HT-29 (cell line): ENCODE data around the gene UBE3C. TPM values are rescaled to one million over a fixed set of nuclear protein-coding genes. Genes with fewer than 3 reads are reported as not detected.
"Not testable (repeated sequence)": the region's sequence is repeated elsewhere in the genome, so short reads cannot be mapped to it uniquely, and the experiment has no call there.

Experiments used
- DNase-seq: peaks from one replicate; pipeline ENCODE4 v3.0.0-alpha.2; 2015; ENCODE audit warnings: low spot score
- total RNA-seq: library from RNA; depleted of rRNA; stranded (reverse); fragments of >200 nt; shearing (Covaris generic); gene quantifications from 2 replicates; pipeline ENCODE4 v1.2.3, GENCODE V29; 2014

The UBE3C gene
- total RNA-seq, 1 experiment from 2014 or later, result 87.7 TPM

DNA sequence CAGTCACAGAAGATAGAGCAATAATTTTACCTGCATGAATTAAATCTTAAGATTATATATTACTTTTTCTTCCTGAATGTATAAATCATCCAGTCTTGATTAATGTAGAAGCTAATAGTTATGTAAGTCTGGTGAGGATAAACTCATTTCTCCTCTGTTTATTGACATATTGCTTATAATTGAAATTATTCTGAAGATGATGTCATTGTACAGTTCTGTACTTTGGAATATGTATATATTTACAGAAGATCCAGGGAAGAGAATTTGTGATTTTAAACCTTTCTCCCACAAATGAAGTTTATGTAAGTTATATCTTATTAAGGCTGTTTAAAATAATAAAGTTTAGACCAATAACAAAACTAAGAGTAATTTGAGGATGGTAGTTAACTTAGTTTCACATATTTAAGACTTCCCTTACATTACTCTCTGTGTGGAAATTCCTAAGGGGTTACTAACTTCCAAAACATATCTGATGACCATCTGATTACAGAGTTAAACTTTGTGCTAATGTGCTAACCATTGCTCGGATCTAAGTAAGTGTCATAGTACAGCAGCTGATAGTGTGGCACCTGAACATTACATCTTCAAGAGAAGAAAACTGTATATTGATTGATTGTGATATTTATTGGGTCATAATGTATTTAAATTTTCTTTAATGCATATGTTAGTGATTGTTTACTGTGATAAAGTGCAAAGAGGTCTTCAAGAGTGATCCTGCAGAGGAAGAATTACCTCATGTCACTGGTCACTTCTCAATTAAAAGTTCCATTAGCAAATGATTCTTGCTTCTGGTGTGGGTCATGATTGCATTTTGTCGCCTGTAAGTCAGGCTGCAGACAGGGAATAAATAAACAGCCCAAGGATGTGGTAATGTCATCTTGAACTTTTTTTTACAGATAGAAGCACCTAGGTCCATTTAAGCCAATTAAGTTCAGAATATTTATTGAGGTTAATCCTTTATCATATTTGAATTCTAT lies 96.9 kb downstream of the UBE3C start:
- DNase-seq, result no peak

DNA sequence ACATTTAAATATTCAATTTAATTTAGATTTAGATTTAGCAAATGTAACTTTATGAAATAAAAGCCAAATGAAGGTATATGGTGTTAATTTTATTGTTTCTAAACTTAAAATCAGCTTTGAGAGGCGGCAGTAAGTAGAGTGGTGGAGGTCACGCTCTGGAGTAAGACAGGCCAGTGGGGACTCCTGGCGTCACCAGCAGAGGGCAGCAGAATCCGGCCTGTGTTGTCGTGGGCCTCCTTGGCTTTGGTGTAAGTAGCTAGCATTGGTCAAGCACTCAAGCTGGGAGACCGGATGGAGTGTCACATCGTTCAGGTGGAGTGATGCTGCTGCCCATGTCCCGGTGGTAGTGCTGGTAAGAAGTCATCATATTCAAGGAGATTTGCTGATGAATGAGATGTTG lies 99.4 kb downstream of the UBE3C start:
- no peak for DNase-seq

DNA sequence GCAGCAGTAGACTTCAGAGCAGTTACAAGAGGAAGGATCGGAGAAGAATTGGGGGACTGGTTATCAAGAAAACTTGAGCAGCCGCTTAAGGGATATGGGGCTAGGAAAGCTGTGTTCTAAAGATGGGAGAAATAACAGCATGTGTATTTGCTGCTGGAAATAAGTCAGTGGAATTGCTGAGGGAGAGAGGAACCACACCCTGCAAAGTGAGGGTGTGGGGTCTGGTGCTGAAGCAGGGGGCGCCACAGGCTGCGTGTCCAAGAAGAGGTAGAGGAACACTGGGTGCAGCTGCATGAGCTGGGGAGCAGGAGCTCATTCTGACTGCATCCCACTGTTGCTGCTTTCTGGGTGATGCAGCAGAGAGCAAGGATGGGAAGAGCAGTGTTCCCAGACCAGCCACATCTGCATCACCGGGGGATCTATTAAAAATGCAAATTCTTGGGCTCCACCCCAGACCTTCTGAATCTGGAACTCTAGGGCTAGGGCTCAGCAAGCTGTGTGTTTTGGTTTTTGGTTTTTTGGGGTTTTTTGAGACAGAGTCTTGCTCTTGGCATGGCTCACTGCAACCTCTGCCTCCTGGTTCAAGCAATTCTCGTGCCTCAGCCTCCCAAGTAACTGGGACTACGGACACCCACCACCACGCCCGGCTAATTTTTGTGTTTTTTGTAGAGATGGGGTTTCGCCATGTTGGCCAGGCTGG lies 101.0 kb downstream of the UBE3C start:
- DNase-seq, result no peak

DNA sequence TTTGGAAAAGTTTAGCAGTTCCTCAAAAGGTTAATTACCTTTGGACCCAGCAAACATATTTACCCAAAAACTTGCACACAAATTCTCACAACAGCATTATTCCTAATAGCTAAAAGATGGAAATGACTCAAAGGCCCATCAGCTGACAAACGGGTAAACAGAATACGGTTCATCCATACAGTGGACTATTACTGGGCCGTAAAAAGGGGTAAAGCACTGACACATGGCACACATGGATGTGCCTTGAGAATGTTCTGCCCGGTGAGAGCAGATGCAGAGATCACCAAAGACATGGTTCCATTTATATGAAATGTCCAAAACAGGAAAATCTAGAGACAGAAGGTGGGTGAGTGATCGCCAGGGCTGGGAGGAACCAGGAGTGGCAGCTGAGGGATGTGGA lies 102.9 kb downstream of the UBE3C start:
- DNase-seq, result no peak

DNA sequence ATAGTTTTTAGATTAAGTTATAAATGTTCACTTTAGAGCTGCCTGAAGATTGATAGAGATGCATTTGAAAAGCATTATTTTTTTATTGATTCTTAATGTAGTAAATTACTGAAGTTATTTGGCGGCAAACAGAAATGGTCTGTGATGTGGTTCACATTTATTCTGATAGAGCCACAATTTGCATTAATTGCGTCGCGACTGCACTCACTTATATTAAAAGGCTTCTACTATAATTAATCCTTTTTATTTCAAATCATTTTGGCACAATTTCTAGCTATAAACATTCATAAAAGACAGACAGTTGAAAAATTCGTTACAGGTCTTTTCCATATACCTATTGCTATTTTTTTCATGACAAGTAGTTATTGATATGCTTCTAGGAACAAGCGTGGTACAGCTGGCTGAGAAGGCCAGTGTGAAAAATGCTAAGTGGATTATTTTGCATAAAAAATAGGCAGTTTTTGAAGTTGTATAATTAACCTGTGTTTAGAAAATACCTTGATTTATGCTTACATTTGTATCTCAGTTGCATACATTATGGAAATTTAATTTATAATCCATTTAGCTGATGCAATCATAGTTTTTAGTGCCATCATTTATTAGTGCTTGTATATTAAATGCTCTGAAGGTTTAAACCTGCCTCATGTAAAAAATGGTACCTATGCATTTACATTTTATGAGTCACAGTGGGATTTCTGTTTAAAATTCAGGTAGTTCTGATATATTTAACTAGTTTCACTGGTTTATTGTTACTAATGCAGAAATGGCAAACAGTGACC lies 106.0 kb downstream of the UBE3C start:
- no peak for DNase-seq

DNA sequence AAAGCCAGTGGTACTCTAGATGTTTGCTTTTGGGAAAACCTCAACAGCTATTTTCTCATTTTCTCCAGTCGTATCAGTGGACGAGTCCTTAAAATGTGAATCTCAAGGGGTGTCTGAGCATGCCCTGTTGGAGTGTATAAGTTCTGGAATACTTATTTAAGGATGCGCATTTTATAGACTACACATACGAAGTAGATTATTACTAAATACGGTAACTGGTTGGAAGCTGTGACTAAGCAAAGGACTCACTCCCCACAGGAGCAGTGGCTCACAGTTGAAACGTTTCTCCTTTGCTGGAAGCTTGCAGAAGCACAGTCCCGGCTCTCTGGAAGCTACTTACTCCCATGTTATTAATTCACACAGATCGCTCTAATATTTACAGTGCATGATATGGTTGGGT lies 107.3 kb downstream of the UBE3C start:
- DNase-seq, result no peak

DNA sequence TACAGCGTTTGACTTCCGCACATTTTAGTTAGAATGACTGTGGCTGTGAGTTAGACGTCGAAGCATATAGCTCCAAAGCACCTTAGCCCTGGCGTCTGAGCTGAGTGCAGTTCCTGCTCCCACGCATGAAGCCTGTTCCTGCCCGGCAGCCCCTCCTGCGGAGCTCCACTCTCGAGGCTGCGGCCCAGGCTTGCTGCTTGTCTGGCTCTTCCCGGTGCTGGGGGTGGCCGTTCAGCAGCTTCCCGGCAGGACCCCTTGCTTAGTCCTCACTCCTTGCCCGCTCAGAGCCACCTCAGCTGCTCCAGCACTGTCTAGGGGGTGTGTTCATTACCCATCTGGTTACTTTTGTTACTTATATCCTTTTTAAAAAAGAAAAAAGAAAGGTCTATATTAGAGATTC lies 109.9 kb downstream of the UBE3C start:
- DNase-seq, result no peak

DNA sequence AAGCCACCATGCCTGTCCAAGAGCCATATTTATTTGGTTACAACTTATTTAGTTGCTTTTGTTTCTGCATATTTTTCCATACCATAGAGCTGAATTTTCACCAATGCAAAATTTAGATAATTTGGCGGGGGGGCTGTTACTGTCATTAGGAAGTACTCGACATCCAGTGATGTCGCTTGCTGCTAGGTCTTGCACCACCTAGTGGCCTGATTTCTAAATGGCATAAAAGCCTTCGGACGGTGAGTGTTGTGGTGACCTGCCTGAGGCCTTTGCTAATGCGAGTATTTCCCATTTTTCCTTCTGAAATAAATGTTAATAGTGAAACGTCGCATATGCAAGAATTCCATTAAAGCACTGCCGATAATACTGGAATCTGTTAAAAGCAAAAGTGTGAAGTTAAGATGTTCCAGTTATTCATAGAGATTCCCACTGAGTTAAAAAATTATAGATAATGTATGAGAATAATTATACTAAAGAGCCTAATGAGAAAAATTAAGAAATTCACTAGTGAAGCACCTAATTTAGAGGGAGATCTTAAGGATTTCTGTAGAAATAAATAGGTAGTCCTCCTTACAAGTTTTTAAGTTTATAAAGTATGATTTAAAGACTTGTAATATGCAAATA lies 112.0 kb downstream of the UBE3C start:
- peak; percentile 81 for DNase-seq

DNA sequence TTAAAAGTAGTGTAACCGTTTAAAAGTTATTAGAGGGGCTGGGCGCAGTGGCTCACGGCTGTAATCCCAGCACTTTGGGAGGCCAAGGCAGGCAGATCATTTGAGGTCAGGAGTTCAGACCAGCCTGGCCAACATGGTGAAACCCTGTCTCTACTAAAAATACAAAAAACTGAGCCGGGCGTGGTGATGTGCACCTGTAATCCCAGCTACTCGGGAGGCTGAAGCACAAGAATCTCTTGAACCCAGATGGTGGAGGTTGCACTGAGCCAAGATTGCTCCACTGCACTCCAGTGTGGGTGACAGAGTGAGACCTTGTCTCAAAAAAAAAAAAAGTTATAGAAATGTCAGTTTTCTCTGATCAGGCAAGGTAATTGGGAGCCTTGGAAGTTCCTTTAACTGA lies 113.1 kb downstream of the UBE3C start:
- not testable (repeated sequence) for DNase-seq

DNA sequence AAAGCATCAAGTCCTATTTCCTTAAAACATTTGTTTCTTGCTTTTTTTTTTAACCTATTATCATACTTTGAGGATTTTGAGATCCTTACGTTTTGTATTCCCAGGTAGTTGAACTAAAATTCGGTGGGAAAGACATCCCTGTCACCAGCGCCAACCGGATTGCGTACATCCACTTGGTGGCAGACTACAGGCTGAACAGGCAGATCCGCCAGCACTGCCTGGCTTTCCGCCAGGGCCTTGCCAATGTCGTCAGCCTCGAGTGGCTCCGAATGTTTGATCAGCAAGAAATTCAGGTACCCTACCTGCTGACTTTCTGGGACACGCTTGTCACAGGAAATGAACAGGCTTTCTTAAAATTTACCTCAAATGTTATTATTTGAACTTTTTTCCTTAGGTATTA lies 115.1 kb downstream of the UBE3C start:
- peak; percentile 26 for DNase-seq

DNA sequence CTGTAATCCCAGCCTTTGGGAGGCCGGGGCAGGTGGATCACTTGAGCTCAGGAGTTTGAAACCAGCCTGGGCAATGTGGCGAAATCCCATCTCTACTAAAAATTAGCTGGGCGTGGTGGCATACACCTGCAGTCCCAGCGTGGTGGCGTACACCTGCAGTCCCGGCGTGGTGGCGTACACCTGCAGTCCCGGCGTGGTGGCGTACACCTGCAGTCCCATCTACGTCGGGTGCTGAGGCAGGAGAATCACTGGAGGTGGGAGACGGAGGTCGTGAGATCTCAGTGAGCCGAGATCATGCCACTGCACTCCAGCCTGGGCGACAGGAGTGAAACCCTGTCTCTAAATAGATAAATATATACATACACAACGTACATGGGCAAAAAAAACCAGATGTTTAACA lies 116.1 kb downstream of the UBE3C start:
- not testable (repeated sequence) for DNase-seq

DNA sequence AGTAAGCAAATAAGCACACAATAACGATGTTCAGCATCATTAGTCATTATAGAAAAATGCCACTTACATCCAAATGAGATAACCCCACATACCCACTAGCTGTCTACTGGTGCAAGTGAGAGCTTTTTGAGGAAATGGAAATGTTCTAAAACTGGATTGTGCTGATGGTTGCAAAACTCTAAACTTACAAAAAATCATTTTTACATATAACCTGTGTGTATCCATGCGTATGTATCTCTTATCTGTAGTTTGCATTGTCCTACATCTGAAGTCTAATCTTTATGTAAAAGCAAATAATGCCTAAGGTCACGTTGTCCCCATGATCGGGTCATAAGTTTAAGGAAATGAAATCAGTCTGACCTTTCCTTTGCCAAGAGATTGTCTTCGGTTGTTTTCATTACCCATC lies 116.5 kb downstream of the UBE3C start:
- DNase-seq, result no peak

DNA sequence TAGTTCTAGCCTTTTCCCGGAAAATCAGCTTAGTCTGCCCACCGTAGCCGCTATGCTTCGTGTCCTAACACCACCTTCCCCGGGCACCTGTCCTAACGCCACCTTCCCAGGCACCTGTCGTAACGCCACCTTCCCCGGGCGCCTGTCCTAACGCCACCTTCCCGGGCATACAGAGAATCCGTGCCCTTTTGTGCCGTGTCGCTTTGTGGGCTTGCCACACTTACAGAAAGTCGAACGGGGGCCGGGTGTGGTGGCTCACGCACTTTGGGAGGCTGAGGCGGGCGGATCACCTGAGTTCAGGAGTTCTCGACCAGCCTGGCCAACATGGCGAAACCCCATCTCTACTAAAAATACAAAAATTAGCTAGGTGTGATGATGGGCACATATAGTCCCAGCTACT lies 124.4 kb downstream of the UBE3C start:
- DNase-seq, result no peak

DNA sequence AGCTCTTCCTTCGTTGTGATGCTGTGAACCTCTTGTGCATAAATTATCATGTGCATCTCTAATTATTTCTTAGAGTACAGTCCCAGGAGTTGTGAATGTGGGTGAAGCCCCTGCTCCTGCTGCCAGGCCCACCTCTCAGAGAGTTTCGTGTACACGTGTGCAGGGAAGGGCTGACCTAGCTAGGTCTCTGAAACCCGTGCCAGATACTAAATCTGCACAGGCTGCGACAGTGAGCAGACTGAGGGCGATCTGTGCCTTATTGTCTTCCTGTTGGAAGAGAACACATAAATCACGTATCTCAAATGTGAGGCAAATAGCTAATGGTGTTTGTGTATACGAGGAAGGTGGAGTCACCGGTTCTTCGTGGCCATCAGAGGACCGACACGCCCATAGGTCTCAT lies 126.3 kb downstream of the UBE3C start:
- no peak for DNase-seq

DNA sequence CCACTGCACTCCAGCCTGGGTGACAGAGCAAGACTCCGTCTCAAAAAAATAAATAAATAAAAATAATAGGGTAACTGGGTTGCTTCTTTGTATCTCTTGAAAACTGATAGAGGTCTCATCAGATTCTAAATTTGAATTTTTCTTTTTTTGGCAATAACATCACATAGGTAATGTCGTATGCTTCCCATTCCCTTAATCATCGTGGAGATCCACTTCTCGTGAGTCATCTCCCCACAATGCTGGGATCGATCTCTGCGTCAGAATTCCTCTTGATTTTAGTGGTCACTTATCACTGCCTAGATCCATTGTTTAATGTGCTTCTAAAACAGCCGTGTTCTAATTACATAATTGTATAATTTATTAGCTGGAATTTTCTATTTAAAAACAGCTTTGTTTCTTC lies 127.5 kb downstream of the UBE3C start:
- DNase-seq, result no peak

DNA sequence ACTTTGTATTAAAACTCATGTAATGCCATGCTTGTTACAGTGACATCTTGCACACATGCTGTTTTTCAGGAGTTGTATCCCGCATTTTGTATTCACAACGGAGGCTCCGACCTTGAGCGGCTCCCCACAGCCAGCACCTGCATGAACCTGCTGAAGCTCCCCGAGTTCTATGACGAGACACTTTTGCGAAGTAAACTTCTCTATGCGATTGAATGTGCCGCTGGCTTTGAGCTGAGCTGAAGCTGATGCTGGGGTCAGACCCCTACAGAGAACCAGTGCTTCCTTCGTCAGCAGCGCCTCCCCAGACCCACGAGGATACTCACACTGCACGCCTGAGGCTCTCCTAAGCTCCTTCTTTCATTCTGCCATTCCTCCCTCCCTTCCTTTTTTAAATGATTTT lies 128.8 kb downstream of the UBE3C start:
- no peak for DNase-seq

DNA sequence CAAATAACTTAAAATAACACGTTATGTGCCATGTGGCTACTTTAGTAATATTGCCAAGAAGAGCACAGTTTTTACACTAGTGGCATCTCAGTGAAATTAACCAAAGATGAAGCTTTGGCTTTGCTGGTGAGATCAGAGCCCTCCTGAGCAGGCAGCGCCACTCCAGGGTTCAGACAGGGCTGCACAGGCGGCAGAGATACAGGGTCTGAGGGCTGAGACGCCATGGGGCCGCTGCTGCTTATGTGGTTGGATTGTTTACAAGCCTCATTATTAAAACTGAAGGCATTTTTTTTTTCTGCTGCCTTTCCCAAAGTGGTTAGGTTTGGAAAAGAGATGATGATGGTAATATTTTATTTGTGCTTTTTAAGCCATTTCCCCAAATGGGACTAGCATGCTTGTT lies 129.2 kb downstream of the UBE3C start:
- DNase-seq, result no peak

DNA sequence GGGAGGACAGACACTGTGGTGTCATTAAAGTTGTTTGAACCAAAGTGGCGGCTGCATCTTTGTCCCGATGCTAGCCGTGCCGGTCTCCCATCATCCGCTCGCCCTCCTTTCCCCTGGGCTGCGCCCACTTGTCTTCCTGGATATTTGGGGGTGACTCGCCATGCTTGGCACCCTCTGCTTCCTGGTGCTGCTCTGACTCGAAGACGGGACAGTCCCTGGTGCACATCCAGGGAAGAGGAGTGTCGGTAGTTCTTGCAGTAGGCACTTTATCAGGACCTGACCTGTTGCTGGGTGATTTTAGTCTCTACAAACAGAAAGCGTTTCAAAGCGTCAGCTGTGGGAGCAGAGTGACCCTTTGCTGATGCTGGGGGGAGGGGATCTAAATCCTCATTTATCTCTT lies 129.8 kb downstream of the UBE3C start:
- no peak for DNase-seq

DNA sequence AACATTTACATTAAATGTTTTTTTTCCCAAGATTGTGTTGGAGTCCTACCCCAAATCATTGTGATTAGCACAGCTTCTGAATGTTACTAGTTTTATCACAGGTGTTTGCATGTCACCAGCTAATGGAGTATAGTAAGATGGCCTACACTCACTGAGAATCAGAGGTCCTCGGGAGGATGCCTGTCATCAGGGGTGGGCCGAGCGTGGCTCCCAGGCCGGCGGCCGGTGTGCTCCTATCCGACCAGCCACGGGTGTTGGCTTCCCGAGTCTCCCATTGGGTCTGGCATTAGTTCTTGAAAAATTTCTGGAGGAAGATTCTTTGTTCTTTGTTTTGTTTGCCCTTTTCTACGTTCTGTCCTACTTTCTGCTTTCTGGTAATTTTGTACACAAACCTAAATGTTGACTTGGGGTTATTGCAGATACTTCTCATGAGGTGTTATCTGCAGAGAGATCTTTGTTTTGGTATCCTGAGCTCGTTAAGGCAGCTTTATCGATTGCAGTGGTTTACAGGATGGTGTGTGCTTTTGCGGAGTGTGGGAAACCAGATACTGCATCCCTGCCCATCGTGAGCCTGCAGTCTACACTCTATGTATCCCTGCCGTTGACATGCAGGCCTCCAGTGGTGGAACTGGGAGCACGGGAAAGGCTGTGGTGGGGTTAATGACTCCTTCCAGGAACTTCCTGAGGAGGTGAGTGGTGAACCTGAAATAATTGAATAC lies 130.8 kb downstream of the UBE3C start:
- DNase-seq, result no peak

DNA sequence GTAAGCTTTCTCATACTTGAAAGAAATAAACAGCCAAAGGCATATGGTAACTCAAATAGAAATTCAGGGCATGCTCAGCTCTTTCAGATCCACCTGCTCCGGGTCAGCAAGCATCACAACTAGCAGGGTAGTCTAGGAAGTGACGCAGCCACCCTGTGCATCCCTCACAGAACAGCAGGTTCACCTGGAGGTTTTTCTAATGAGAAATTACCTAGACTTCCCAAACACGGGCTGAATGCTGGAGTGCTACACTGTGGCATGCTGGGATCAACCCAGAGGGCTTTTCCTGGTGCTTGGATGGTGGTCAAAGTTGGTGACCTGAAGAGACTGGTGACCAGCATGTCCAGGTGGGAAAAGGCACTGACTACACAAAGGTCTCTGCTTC lies 131.3 kb downstream of the UBE3C start:
- no peak for DNase-seq
